Activated T-cell treated with anti-CD3 and anti-CD28 coated beads, Interleukin-2, amount 50 U/mL, for 4 hours (primary cell): Measurements from ENCODE around the gene SRSF4. TPM values are rescaled to one million over a fixed set of nuclear protein-coding genes. Genes with fewer than 3 reads are reported as not detected.
"Not testable (repeated sequence)": the region's sequence is repeated elsewhere in the genome, so short reads cannot be mapped to it uniquely, and the experiment has no call there.

ENCODE experiments used
- ATAC-seq, 2 donors: fragments of 200-7000 bp; cut with Tn5 transposase; one replicate each; pipeline ENCODE4 v1.10.0; 2021
- DNase-seq: peaks from one replicate; pipeline ENCODE4 v3.0.0-alpha.2; 2020
- H3K27me3 Mint-ChIP-seq: one replicate; pipeline ENCODE4 v1.8.0; 2021; ENCODE audit warnings: low read depth, mixed read lengths
- H3K36me3 Mint-ChIP-seq: one replicate; pipeline ENCODE4 v1.8.0; 2022; ENCODE audit warnings: mixed read lengths; ENCODE audit not compliant: insufficient read depth
- H3K4me1 Mint-ChIP-seq: one replicate; pipeline ENCODE4 v1.8.0; 2021; ENCODE audit warnings: low read depth, mixed read lengths
- H3K4me3 Mint-ChIP-seq: one replicate; pipeline ENCODE4 v1.8.0; 2021; ENCODE audit warnings: mild to moderate bottlenecking, moderate library complexity, mixed read lengths
- H3K9me3 Mint-ChIP-seq: one replicate; pipeline ENCODE4 v1.8.0; 2021; ENCODE audit warnings: mixed read lengths
- total RNA-seq, 3 donors: library from RNA; stranded (reverse); gene quantifications; one replicate each; pipeline ENCODE4 v1.2.1, GENCODE V29; 2021

SRSF4 gene
- total RNA-seq, 3 donors from 2014 or later, result 104 to 109 (median 106) TPM

- H3K27me3 Mint-ChIP-seq, result no peaks in the 10 kb centered on the region
- H3K9me3 Mint-ChIP-seq, result no peaks in the 10 kb centered on the region
- no peak for DNase-seq
- H3K4me1 Mint-ChIP-seq, result peaks cover 49% of the 10 kb centered on the region
- H3K36me3 Mint-ChIP-seq, result peaks cover 25% of the 10 kb centered on the region
- ATAC-seq, result no peak
- no peak overlapping the region for H3K4me3 Mint-ChIP-seq
These were observed 19.1 kb downstream of the SRSF4 start for GRCh38 chr1:29162476-29163138.

- peaks cover 25% of the 10 kb centered on the region for H3K36me3 Mint-ChIP-seq
- no peaks in the 10 kb centered on the region for H3K9me3 Mint-ChIP-seq
- H3K4me1 Mint-ChIP-seq, result peaks cover 44% of the 10 kb centered on the region
- DNase-seq (no peak), ATAC-seq (no peak)
- H3K4me3 Mint-ChIP-seq, result no peak overlapping the region
- no peaks in the 10 kb centered on the region for H3K27me3 Mint-ChIP-seq
These were observed 19.7 kb downstream of the SRSF4 start for GRCh38 chr1:29162025-29162424.

- Mint-ChIP-seq H3K9me3 (no peaks in the 10 kb centered on the region), H3K27me3 (no peaks in the 10 kb centered on the region), H3K4me1 (peaks cover 22% of the 10 kb centered on the region), H3K4me3 (no peak overlapping the region), H3K36me3 (peaks cover 23% of the 10 kb centered on the region)
- ATAC-seq (no peak), DNase-seq (no peak)
These were observed 21.9 kb downstream of the SRSF4 start for GRCh38 chr1:29159773-29160172.

- Mint-ChIP-seq H3K36me3 (peaks cover 23% of the 10 kb centered on the region), H3K9me3 (no peaks in the 10 kb centered on the region), H3K4me3 (no peak overlapping the region), H3K4me1 (peaks cover 4% of the 10 kb centered on the region), H3K27me3 (no peaks in the 10 kb centered on the region)
- no peak for ATAC-seq
- DNase-seq, result no peak
These were observed 24.5 kb downstream of the SRSF4 start for GRCh38 chr1:29157269-29157601.

- peaks cover 4% of the 10 kb centered on the region for H3K4me1 Mint-ChIP-seq
- H3K9me3 Mint-ChIP-seq, result no peaks in the 10 kb centered on the region
- peaks cover 28% of the 10 kb centered on the region for H3K36me3 Mint-ChIP-seq
- H3K27me3 Mint-ChIP-seq, result no peaks in the 10 kb centered on the region
- no peak overlapping the region for H3K4me3 Mint-ChIP-seq
- no peak for DNase-seq
- ATAC-seq, result no peak
These were observed 25.0 kb downstream of the SRSF4 start for GRCh38 chr1:29156543-29157268.

- no peaks in the 10 kb centered on the region for H3K4me1 Mint-ChIP-seq
- H3K9me3 Mint-ChIP-seq, result no peaks in the 10 kb centered on the region
- no peaks in the 10 kb centered on the region for H3K27me3 Mint-ChIP-seq
- DNase-seq (no peak), ATAC-seq (no peak)
- H3K4me3 Mint-ChIP-seq, result no peak overlapping the region
- peaks cover 53% of the 10 kb centered on the region for H3K36me3 Mint-ChIP-seq
These were observed 29.5 kb downstream of the SRSF4 start for GRCh38 chr1:29152046-29152805.

- not testable (repeated sequence) for H3K4me1 Mint-ChIP-seq, H3K4me3 Mint-ChIP-seq
These were observed 31.4 kb downstream of the SRSF4 start for GRCh38 chr1:29150346-29150745.

GRCh38 chr1:29148656-29149491 is 32.8 kb downstream of the SRSF4 start:
- no peak overlapping the region for H3K4me3 Mint-ChIP-seq
- no peaks in the 10 kb centered on the region for H3K27me3 Mint-ChIP-seq
- no peaks in the 10 kb centered on the region for H3K9me3 Mint-ChIP-seq
- peaks cover 65% of the 10 kb centered on the region for H3K36me3 Mint-ChIP-seq
- ATAC-seq, result no peak
- H3K4me1 Mint-ChIP-seq, result no peaks in the 10 kb centered on the region
- no peak for DNase-seq

More at GRCh38 chr1:29150346-29150745, 31.4 kb downstream of the SRSF4 start:
- not testable (repeated sequence) for H3K9me3 Mint-ChIP-seq, DNase-seq, ATAC-seq, H3K27me3 Mint-ChIP-seq
- H3K36me3 Mint-ChIP-seq, result peaks cover 64% of the 10 kb centered on the region

- no peaks in the 10 kb centered on the region for H3K9me3 Mint-ChIP-seq
- H3K36me3 Mint-ChIP-seq, result peaks cover 53% of the 10 kb centered on the region
- no peak overlapping the region for H3K4me3 Mint-ChIP-seq
- ATAC-seq (no peak), DNase-seq (no peak)
- no peaks in the 10 kb centered on the region for H3K27me3 Mint-ChIP-seq
- no peaks in the 10 kb centered on the region for H3K4me1 Mint-ChIP-seq
These were observed 35.8 kb downstream of the SRSF4 start for GRCh38 chr1:29145739-29146437.

GRCh38 chr1:29144178-29144577 is 37.5 kb downstream of the SRSF4 start:
- ATAC-seq, result no peak
- H3K9me3 Mint-ChIP-seq, result no peaks in the 10 kb centered on the region
- no peak for DNase-seq
- H3K36me3 Mint-ChIP-seq, result peaks cover 43% of the 10 kb centered on the region
- H3K4me1 Mint-ChIP-seq, result no peaks in the 10 kb centered on the region
- H3K4me3 Mint-ChIP-seq, result no peak overlapping the region
- H3K27me3 Mint-ChIP-seq, result no peaks in the 10 kb centered on the region

- Mint-ChIP-seq H3K4me1 (no peaks in the 10 kb centered on the region), H3K4me3 (no peak overlapping the region), H3K36me3 (peaks cover 29% of the 10 kb centered on the region), H3K9me3 (no peaks in the 10 kb centered on the region), H3K27me3 (no peaks in the 10 kb centered on the region)
- DNase-seq, result no peak
- ATAC-seq, result no peak
These were observed 39.0 kb downstream of the SRSF4 start for GRCh38 chr1:29142714-29143113.

GRCh38 chr1:29136391-29136915 is 45.2 kb downstream of the SRSF4 start:
- ATAC-seq, result no peak
- Mint-ChIP-seq H3K9me3 (no peaks in the 10 kb centered on the region), H3K27me3 (peaks cover 12% of the 10 kb centered on the region), H3K36me3 (no peaks in the 10 kb centered on the region), H3K4me3 (no peak overlapping the region), H3K4me1 (no peaks in the 10 kb centered on the region)
- DNase-seq, result no peak

- no peaks in the 10 kb centered on the region for H3K4me1 Mint-ChIP-seq
- peak in 1 of 2 donors; percentile 35 for ATAC-seq
- H3K4me3 Mint-ChIP-seq, result no peak overlapping the region
- no peak for DNase-seq
- no peaks in the 10 kb centered on the region for H3K36me3 Mint-ChIP-seq
- no peaks in the 10 kb centered on the region for H3K9me3 Mint-ChIP-seq
- H3K27me3 Mint-ChIP-seq, result peaks cover 12% of the 10 kb centered on the region
These were observed 47.0 kb downstream of the SRSF4 start for GRCh38 chr1:29134695-29135028.
